SK-N-SH (cell line): ENCODE measurements around the gene GPR32.

ENCODE experiments used
- CHD2 ChIP-seq: fragments of 150-350 bp; IDR thresholded peaks from 2 replicates; pipeline ENCODE4 v1.6.1; 2018; ENCODE audit warnings: low read length; ENCODE audit not compliant: partially characterized antibody
- EP300 ChIP-seq, 2 experiments: IDR thresholded peaks; 2 replicates each; pipeline versions ENCODE4 v1.4.0 to v1.6.1; 2012; ENCODE audit warnings: borderline replicate concordance in 1 of 2, low read depth in 1 of 2, low read length in 1 of 2
- EZH2phosphoT487 ChIP-seq: fragments of 200-600 bp; sonication (generic); IDR thresholded peaks from 2 replicates; pipeline ENCODE4 v1.6.1; 2017; ENCODE audit warnings: low read depth, mixed run types, mild to moderate bottlenecking, antibody characterized with exemption, moderate library complexity, borderline replicate concordance
- GABPA ChIP-seq: IDR thresholded peaks from 2 replicates; pipeline ENCODE4 v1.4.0; 2012; ENCODE audit warnings: low read depth, mild to moderate bottlenecking
- IRF3 ChIP-seq: fragments of 150-350 bp; IDR thresholded peaks from 2 replicates; pipeline ENCODE4 v1.6.1; 2016; ENCODE audit warnings: mild to moderate bottlenecking, low read depth, low read length
- RAD21 ChIP-seq: IDR thresholded peaks from 2 replicates; pipeline ENCODE4 v1.6.1; 2012; ENCODE audit warnings: mild to moderate bottlenecking, low read length
- RCOR1 ChIP-seq: fragments of 150-350 bp; IDR thresholded peaks from 2 replicates; pipeline ENCODE4 v1.6.1; 2017; ENCODE audit warnings: antibody characterized with exemption, low read length
- REST ChIP-seq: IDR thresholded peaks from 2 replicates; pipeline ENCODE4 v1.6.1; 2012; ENCODE audit warnings: mild to moderate bottlenecking, low read depth, low read length, moderate library complexity
- RFX5 ChIP-seq: IDR thresholded peaks from 2 replicates; pipeline ENCODE4 v1.6.1; 2012; ENCODE audit warnings: mild to moderate bottlenecking, improper control_type of control experiment, low read length
- YY1 ChIP-seq: IDR thresholded peaks from 2 replicates; pipeline ENCODE4 v1.4.0; 2012; ENCODE audit warnings: low read depth, mild to moderate bottlenecking
- TF ChIP-seq, protein P1 (sequence below): fragments of 200-600 bp; sonication (generic); IDR thresholded peaks from 2 replicates; pipeline ENCODE4 v1.6.1; 2017; ENCODE audit warnings: antibody characterized with exemption, mild to moderate bottlenecking, moderate library complexity
- TF ChIP-seq, protein P2 (sequence below): IDR thresholded peaks from 2 replicates; pipeline ENCODE4; 2012

DNA sequence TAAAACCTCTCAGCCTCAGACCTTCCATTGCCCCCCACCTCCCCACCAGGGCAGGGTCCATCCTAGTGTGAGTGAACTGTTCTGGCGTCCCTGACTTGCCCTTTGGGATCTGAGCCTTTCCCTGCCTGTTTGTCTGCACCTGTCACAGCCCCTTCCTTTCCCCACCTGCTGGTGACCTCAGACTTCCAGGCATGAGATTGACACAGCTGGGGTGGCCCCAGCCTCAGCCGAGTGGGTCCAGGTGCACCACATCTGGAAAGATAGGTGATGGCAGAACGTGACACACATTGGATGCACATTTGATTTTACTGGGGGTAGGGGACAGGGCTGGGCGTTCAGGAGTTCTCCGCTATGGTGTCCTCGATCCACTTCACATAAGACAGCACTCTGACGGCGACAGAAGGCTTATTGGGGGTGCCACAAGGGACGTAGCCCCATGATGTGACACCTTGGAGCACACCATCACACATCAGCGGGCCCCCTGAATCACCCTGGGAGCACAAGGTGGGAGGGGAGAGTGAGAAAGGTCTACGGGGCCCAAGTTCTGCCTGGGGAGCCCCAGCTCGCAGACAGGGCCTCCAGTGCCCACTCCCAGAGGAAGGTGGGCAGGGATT lies 48.7 kb downstream of the GPR32 start:
- TF ChIP-seq, protein P1, sequence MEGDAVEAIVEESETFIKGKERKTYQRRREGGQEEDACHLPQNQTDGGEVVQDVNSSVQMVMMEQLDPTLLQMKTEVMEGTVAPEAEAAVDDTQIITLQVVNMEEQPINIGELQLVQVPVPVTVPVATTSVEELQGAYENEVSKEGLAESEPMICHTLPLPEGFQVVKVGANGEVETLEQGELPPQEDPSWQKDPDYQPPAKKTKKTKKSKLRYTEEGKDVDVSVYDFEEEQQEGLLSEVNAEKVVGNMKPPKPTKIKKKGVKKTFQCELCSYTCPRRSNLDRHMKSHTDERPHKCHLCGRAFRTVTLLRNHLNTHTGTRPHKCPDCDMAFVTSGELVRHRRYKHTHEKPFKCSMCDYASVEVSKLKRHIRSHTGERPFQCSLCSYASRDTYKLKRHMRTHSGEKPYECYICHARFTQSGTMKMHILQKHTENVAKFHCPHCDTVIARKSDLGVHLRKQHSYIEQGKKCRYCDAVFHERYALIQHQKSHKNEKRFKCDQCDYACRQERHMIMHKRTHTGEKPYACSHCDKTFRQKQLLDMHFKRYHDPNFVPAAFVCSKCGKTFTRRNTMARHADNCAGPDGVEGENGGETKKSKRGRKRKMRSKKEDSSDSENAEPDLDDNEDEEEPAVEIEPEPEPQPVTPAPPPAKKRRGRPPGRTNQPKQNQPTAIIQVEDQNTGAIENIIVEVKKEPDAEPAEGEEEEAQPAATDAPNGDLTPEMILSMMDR = no peak
- TF ChIP-seq RFX5 (no peak), YY1 (no peak), REST (no peak), GABPA (no peak), EP300 (IDR thresholded peaks at IDR 0.05; ENCODE audit: borderline replicate concordance in 1 of 2, low read depth in 1 of 2, low read length in 1 of 2) (no peak), RAD21 (no peak), RCOR1 (no peak), CHD2 (no peak), EZH2phosphoT487 (no peak), IRF3 (no peak)
- TF ChIP-seq, protein P2, sequence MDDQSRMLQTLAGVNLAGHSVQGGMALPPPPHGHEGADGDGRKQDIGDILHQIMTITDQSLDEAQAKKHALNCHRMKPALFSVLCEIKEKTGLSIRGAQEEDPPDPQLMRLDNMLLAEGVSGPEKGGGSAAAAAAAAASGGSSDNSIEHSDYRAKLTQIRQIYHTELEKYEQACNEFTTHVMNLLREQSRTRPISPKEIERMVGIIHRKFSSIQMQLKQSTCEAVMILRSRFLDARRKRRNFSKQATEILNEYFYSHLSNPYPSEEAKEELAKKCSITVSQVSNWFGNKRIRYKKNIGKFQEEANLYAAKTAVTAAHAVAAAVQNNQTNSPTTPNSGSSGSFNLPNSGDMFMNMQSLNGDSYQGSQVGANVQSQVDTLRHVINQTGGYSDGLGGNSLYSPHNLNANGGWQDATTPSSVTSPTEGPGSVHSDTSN = no peak
